HCT116 (cell line): ENCODE measurements around the gene HOXA11. TPM values are rescaled to one million over a fixed set of nuclear protein-coding genes. Genes with fewer than 3 reads are reported as not detected.

Experiments used
- ATAC-seq: fragments of 200-7000 bp; cut with Tn5 transposase; 2 replicates; pipeline ENCODE4 v1.9.1; 2020; ENCODE audit warnings: mild to moderate bottlenecking, moderate library complexity
- BruUV-seq: library from RNA; stranded (reverse); fragments of 400-500 nt; replicated peaks from 2 replicates; lab custom pipeline; 2021; lab: Mats Ljungman, UMichigan
- CTCF ChIA-PET: fragments of 300-600 bp; sonication (Branson Sonifier 250); formaldehyde crosslinking; loops from one replicate; lab custom pipeline; 2021; ENCODE audit warnings: antibody characterized with exemption; lab: Charles Lee
- POLR2A ChIA-PET: fragments of 300-600, 350-600 bp; sonication (Branson Sonifier 250); formaldehyde crosslinking; loops from one replicate; lab custom pipeline; 2021; ENCODE audit warnings: antibody characterized with exemption; lab: Charles Lee
- RAD21 ChIA-PET, 2 experiments: fragments of 300-600 bp; sonication (Branson Sonifier 250); formaldehyde crosslinking; loops; one replicate each; lab custom pipeline; 2023; ENCODE audit warnings: low total read pairs in 2 of 2; ENCODE audit not compliant: uncharacterized antibody in 2 of 2, unreplicated experiment in 2 of 2, low non-redundant PET in 1 of 2; lab: Charles Lee
- DNase-seq: peaks from one replicate; pipeline ENCODE4 v3.0.0-alpha.2; 2010; ENCODE audit warnings: low read depth, low spot score
- H2AFZ ChIP-seq: fragments of 200-600 bp; shearing (Covaris generic), sonication (generic); 2 replicates; pipeline ENCODE4 v1.6.1; 2017; ENCODE audit warnings: low read depth, mixed run types, mixed read lengths, antibody characterized with exemption, low read length; ENCODE audit not compliant: poor library complexity, severe bottlenecking
- H3K27ac ChIP-seq: 2 replicates; pipeline ENCODE4 v1.5.1; 2012; ENCODE audit warnings: low read depth, low read length
- H3K27me3 ChIP-seq: fragments of 200-600 bp; sonication (generic); 2 replicates; pipeline ENCODE4 v1.6.1; 2016; ENCODE audit warnings: mixed run types, low read length, mixed read lengths; ENCODE audit not compliant: insufficient read depth
- H3K36me3 ChIP-seq, 2 experiments: fragments of 200-500 bp in 1 of 2; fragments of 200-600 bp in 1 of 2; sonication (Bioruptor generic) in 1 of 2; sonication (generic) in 1 of 2; 2 replicates each; pipeline versions ENCODE4 v1.5.1 to v1.6.1; 2014 to 2016; ENCODE audit warnings: low read length in 2 of 2, inconsistent platforms in 1 of 2, mixed read lengths in 1 of 2, mixed run types in 1 of 2; ENCODE audit not compliant: insufficient read depth in 2 of 2, control insufficient read depth in 1 of 2
- H3K4me1 ChIP-seq, 2 experiments: fragments of 200-600 bp in 1 of 2; sonication (generic) in 1 of 2; 2 replicates each; pipeline versions ENCODE4 v1.5.1 to v1.6.1; 2012 to 2017; ENCODE audit warnings: low read length in 2 of 2, inconsistent platforms in 1 of 2, mild to moderate bottlenecking in 1 of 2, mixed read lengths in 1 of 2, mixed run types in 1 of 2, moderate library complexity in 1 of 2; ENCODE audit not compliant: insufficient read depth in 2 of 2, control insufficient read depth in 1 of 2
- H3K4me2 ChIP-seq: fragments of 200-600 bp; sonication (generic); 2 replicates; pipeline ENCODE4 v1.6.1; 2017; ENCODE audit warnings: mixed run types, low read length, mixed read lengths
- H3K4me3 ChIP-seq, 2 experiments: fragments of 200-600 bp in 1 of 2; sonication (generic) in 1 of 2; replicated peaks in 1 of 2; 2 replicates each; pipeline ENCODE4 v1.5.1; 2011 to 2016; ENCODE audit warnings: low read length in 2 of 2, control low read depth in 1 of 2, low read depth in 1 of 2, mild to moderate bottlenecking in 1 of 2, mixed read lengths in 1 of 2, mixed run types in 1 of 2
- H3K79me2 ChIP-seq: fragments of 200-600 bp; sonication (generic); 2 replicates; pipeline ENCODE4 v1.6.1; 2017; ENCODE audit warnings: mild to moderate bottlenecking, mixed run types, low read length, moderate library complexity, mixed read lengths; ENCODE audit not compliant: insufficient read depth
- H3K9ac ChIP-seq: fragments of 200-600 bp; sonication (generic); 2 replicates; pipeline ENCODE4 v1.6.1; 2016; ENCODE audit warnings: low read length, mixed read lengths
- H3K9me2 ChIP-seq: fragments of 200-600 bp; sonication (generic), shearing (Covaris generic); 2 replicates; pipeline ENCODE4 v1.6.1; 2017; ENCODE audit warnings: mixed run types, mild to moderate bottlenecking, moderate library complexity; ENCODE audit not compliant: insufficient read depth
- H3K9me3 ChIP-seq, 2 experiments: fragments of 200-500 bp in 1 of 2; fragments of 200-600 bp in 1 of 2; sonication (Bioruptor generic) in 1 of 2; sonication (generic) in 1 of 2; 2 replicates each; pipeline ENCODE4 v1.6.1; 2014 to 2017; ENCODE audit warnings: low read length in 2 of 2, mixed read lengths in 2 of 2, inconsistent platforms in 1 of 2, low read depth in 1 of 2, mild to moderate bottlenecking in 1 of 2, mixed run types in 1 of 2, moderate library complexity in 1 of 2; ENCODE audit not compliant: control insufficient read depth in 1 of 2, insufficient read depth in 1 of 2
- H4K20me1 ChIP-seq: fragments of 200-600 bp; sonication (generic), shearing (Covaris generic); 2 replicates; pipeline ENCODE4 v1.6.1; 2017; ENCODE audit warnings: mixed run types, mild to moderate bottlenecking, moderate library complexity; ENCODE audit not compliant: insufficient read depth
- EGR1 ChIP-seq: IDR thresholded peaks from 2 replicates; pipeline ENCODE4 v1.6.1; 2012; ENCODE audit warnings: low read depth
- ELF1 ChIP-seq: IDR thresholded peaks from 2 replicates; pipeline ENCODE4 v1.6.1; 2012; ENCODE audit warnings: low read depth, borderline replicate concordance
- POLR2AphosphoS5 ChIP-seq: IDR thresholded peaks from 2 replicates; pipeline ENCODE4 v1.6.1; 2011; ENCODE audit warnings: mild to moderate bottlenecking, low read depth, low read length, moderate library complexity
- RAD21 ChIP-seq: IDR thresholded peaks from 2 replicates; pipeline ENCODE4 v1.6.1; 2012; ENCODE audit warnings: low read depth, mild to moderate bottlenecking
- YY1 ChIP-seq: IDR thresholded peaks from 2 replicates; pipeline ENCODE4 v1.6.1; 2011; ENCODE audit warnings: low read length, low read depth, moderate library complexity, mild to moderate bottlenecking; ENCODE audit not compliant: insufficient replicate concordance; ENCODE audit errors: extremely low read depth
- ZFX ChIP-seq: fragments of 450-650 bp; IDR thresholded peaks from 2 replicates; pipeline ENCODE4 v1.6.1; 2017
- ZNF274 ChIP-seq: fragments of 200-500 bp; sonication (Bioruptor generic); IDR thresholded peaks from 2 replicates; pipeline ENCODE4 v1.6.1; 2014; ENCODE audit warnings: mild to moderate bottlenecking, low read depth, low read length, inconsistent platforms
- intact Hi-C: fragments of 100-400 bp; cut with micrococcal nuclease; formaldehyde crosslinking; loops from 2 replicates; pipeline ENCODE4 v1.10.0; 2022
- total RNA-seq: library from RNA; stranded (reverse); gene quantifications from one replicate; pipeline ENCODE4 v1.2.1, GENCODE V29; 2021; ENCODE audit not compliant: unreplicated experiment
- TF ChIP-seq, protein P1 (sequence below), 3 experiments: fragments of 200-600 bp in 1 of 3; sonication (generic) in 1 of 3; IDR thresholded peaks in 2 of 3; conservative IDR thresholded peaks in 1 of 3; 2 replicates each; pipeline ENCODE4 v1.5.1; 2012 to 2017; ENCODE audit warnings: low read depth in 2 of 3, low read length in 2 of 3, antibody characterized with exemption in 1 of 3, borderline replicate concordance in 1 of 3, control low read depth in 1 of 3, mild to moderate bottlenecking in 1 of 3, mixed read lengths in 1 of 3, mixed run types in 1 of 3, moderate library complexity in 1 of 3; ENCODE audit not compliant: insufficient read depth in 1 of 3
- TF ChIP-seq, protein P2 (sequence below): IDR thresholded peaks from 2 replicates; pipeline ENCODE4 v1.6.1; 2012
- TF ChIP-seq, protein P3 (sequence below): IDR thresholded peaks from 2 replicates; pipeline ENCODE4 v1.6.1; 2012

HOXA11 gene
- total RNA-seq, 1 experiment from 2014 or later, result 6.8 TPM

DNA sequence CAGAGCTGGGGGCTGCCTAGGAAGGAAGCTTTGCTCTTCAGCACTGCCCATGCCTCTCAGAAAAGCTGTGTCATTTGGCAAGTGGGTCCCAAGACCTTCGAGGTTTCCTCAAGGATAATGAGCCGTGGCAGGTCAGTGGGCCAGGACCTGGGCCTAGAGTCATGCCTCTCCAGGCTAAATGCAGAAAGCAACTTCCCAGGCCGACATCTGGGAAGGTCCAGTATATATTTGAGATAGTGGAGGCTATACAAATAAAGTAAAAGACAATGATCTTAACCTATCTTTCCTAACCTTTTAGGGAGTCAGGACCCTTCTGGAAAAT is 8.5 kb downstream of the HOXA11 start:
- TF ChIP-seq POLR2AphosphoS5 (no peak), YY1 (no peak), ZFX (no peak), ZNF274 (no peak), EGR1 (no peak)
- no peak overlapping the region for H3K4me2 ChIP-seq
- CTCF ChIA-PET, result no interaction called here
- POLR2A ChIA-PET, result interaction anchor here (1.2 kb wide), 1 partner anchor 10 kb away, joined by 4 read pairs; no protein-coding TSS in a partner anchor
- H2AFZ ChIP-seq, result no peak overlapping the region
- H3K9me3 ChIP-seq, result no peaks in the 10 kb centered on the region
- H3K79me2 ChIP-seq, result peaks cover 34% of the 10 kb centered on the region
- H3K4me1 ChIP-seq, result peaks cover 33 to 53% of the 10 kb centered on the region in 2 experiments
- H4K20me1 ChIP-seq, result no peaks in the 10 kb centered on the region
- no peaks in the 10 kb centered on the region for H3K9me2 ChIP-seq
- intact Hi-C loops, result no loop called here
- H3K9ac ChIP-seq, result no peak overlapping the region
- RAD21 ChIA-PET, result no interaction called here
- no peak overlapping the region for H3K27ac ChIP-seq
- no peaks in the 10 kb centered on the region for H3K27me3 ChIP-seq
- no TSS peak for BruUV-seq
- no peak overlapping the region for H3K4me3 ChIP-seq
- H3K36me3 ChIP-seq, result no peaks in the 10 kb centered on the region
- no peak for DNase-seq
- no peak for ATAC-seq

DNA sequence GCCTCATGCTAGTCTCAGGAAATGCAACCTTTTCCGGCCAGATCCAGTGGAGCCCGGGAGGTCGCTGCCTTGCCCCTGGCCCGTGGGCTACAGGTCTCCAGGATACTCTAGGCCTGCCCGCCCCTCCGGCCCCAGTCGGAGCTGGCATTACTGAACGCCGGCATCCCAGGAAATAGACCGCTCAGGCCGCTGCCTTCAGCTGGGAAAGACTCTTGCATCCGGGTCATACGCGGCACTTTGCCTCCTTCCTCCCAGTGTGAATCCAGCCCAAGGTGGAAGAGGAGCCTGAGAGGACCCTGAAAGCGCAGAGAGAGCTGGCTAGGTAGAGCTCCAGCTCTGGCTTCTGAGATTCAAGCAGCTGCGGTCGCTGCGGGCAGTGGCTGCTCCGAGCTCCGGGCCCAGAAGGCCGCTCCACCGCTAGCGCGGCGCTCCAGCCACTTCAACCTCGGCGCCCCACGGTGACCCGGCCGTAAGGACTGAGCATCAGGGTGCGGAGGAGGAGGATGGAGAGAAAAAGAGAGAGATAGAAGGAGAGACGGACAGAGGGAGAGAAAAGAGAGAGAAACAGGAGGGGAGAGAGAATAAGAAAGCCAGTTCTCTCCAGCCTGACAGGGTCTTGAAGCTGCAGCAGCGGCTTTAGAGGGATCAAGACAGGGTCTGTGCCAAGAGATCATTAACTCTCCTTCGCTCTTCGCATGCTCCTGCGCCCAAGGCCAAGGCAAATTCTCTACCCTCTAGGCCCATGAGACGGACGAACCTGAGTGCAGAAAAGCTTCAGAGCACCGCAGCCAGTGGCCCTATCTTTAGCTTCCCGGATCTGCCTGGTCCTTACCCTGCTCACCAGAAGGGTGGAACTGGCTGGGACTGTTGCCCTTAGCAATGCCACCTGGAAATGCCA is 9.2 kb downstream of the HOXA11 start:
- ChIA-PET CTCF (no interaction called here), RAD21 (no interaction called here), POLR2A (interaction anchor here (1.2 to 2.2 kb wide), 2 partner anchors 9 kb away, joined by 4 to 7 read pairs; partner anchors contain the start of gene HOXA11)
- intact Hi-C loops, result no loop called here
- Histone ChIP-seq H3K4me3 (no peak overlapping the region), H4K20me1 (no peaks in the 10 kb centered on the region), H3K4me2 (no peak overlapping the region), H3K4me1 (peaks cover 34 to 58% of the 10 kb centered on the region in 2 experiments), H3K9me2 (no peaks in the 10 kb centered on the region), H2AFZ (no peak overlapping the region), H3K27me3 (no peaks in the 10 kb centered on the region), H3K79me2 (peaks cover 40% of the 10 kb centered on the region), H3K36me3 (no peaks in the 10 kb centered on the region), H3K27ac (no peak overlapping the region), H3K9ac (no peak overlapping the region), H3K9me3 (no peaks in the 10 kb centered on the region)
- ATAC-seq (no peak), DNase-seq (no peak)
- TF ChIP-seq, protein P1, sequence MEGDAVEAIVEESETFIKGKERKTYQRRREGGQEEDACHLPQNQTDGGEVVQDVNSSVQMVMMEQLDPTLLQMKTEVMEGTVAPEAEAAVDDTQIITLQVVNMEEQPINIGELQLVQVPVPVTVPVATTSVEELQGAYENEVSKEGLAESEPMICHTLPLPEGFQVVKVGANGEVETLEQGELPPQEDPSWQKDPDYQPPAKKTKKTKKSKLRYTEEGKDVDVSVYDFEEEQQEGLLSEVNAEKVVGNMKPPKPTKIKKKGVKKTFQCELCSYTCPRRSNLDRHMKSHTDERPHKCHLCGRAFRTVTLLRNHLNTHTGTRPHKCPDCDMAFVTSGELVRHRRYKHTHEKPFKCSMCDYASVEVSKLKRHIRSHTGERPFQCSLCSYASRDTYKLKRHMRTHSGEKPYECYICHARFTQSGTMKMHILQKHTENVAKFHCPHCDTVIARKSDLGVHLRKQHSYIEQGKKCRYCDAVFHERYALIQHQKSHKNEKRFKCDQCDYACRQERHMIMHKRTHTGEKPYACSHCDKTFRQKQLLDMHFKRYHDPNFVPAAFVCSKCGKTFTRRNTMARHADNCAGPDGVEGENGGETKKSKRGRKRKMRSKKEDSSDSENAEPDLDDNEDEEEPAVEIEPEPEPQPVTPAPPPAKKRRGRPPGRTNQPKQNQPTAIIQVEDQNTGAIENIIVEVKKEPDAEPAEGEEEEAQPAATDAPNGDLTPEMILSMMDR (IDR thresholded peaks at IDR 0.05 in 2 of 3, conservative IDR thresholded peaks at IDR 0.05 in 1 of 3; ENCODE audit: borderline replicate concordance in 1 of 3, insufficient read depth in 1 of 3, low read depth in 2 of 3, low read length in 2 of 3), result no peak
- TF ChIP-seq ZNF274 (no peak), RAD21 (no peak), ELF1 (no peak)
- TF ChIP-seq, protein P2, sequence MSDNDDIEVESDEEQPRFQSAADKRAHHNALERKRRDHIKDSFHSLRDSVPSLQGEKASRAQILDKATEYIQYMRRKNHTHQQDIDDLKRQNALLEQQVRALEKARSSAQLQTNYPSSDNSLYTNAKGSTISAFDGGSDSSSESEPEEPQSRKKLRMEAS, result no peak
- TF ChIP-seq, protein P3, sequence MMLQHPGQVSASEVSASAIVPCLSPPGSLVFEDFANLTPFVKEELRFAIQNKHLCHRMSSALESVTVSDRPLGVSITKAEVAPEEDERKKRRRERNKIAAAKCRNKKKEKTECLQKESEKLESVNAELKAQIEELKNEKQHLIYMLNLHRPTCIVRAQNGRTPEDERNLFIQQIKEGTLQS, result no peak
- BruUV-seq, result no TSS peak
